Measurements from ENCODE around the gene CYTH4. TPM values are rescaled to one million over a fixed set of nuclear protein-coding genes. Genes with fewer than 3 reads are reported as not detected.

The CYTH4 gene
- total RNA-seq, 4 donors from 2014 or later = 0.55 to 4.3 (median 2.7) TPM

DNA sequence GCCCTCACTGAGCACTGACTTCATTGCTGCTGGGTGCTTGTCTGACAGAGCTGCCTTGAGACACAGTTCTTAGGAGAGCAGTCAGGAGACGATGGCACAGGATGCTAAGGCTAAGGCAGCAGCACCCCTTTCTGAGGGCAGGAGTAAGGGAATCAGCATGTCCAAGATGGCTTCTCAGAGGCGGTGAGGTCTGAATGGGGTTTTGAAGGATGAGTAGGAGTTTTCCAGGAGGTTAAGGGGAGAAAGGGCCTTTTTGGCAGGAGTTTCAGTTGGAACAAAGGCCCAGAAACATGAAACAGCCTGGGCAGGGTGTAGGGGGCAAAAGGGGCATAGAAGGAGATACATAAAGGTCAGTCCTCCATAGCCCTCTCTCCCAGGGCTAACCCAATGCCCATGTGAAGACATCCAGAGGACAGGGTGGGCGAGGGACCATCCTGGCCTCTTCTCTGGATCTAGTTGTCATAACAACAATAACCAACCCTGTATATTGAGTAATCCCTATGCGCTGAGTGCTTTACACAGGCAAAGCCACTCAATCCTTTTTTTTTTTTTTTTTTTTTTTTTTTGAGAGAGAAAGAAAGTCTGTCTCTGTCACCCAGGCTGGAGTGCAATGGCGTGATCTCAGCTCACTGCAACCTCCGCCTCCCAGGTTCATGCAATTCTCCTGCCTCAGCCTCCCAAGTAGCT, 19.0 kb downstream of the CYTH4 start:
- H3K9me3 ChIP-seq = no peaks in the 10 kb centered on the region
- no peak overlapping the region for H3K4me3 ChIP-seq
- DNase-seq (ENCODE audit: low spot score in 2 of 2) = no peak
- H3K27me3 ChIP-seq = peaks cover 5% of the 10 kb centered on the region
- H3K4me1 ChIP-seq = peaks cover 11% of the 10 kb centered on the region
- H3K27ac ChIP-seq = no peak overlapping the region
- TF ChIP-seq POLR2AphosphoS5 (IDR thresholded peaks at IDR 0.05) = no peak
- TF ChIP-seq EP300 (IDR thresholded peaks at IDR 0.05) = no peak
- TF ChIP-seq, protein P1, sequence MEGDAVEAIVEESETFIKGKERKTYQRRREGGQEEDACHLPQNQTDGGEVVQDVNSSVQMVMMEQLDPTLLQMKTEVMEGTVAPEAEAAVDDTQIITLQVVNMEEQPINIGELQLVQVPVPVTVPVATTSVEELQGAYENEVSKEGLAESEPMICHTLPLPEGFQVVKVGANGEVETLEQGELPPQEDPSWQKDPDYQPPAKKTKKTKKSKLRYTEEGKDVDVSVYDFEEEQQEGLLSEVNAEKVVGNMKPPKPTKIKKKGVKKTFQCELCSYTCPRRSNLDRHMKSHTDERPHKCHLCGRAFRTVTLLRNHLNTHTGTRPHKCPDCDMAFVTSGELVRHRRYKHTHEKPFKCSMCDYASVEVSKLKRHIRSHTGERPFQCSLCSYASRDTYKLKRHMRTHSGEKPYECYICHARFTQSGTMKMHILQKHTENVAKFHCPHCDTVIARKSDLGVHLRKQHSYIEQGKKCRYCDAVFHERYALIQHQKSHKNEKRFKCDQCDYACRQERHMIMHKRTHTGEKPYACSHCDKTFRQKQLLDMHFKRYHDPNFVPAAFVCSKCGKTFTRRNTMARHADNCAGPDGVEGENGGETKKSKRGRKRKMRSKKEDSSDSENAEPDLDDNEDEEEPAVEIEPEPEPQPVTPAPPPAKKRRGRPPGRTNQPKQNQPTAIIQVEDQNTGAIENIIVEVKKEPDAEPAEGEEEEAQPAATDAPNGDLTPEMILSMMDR (IDR thresholded peaks at IDR 0.05) = no peak
- no peak for TF ChIP-seq POLR2A (IDR thresholded peaks at IDR 0.05)
- 89% methylated on average over 6 of the region's 6 CpGs for WGBS
- H3K36me3 ChIP-seq = no peaks in the 10 kb centered on the region

DNA sequence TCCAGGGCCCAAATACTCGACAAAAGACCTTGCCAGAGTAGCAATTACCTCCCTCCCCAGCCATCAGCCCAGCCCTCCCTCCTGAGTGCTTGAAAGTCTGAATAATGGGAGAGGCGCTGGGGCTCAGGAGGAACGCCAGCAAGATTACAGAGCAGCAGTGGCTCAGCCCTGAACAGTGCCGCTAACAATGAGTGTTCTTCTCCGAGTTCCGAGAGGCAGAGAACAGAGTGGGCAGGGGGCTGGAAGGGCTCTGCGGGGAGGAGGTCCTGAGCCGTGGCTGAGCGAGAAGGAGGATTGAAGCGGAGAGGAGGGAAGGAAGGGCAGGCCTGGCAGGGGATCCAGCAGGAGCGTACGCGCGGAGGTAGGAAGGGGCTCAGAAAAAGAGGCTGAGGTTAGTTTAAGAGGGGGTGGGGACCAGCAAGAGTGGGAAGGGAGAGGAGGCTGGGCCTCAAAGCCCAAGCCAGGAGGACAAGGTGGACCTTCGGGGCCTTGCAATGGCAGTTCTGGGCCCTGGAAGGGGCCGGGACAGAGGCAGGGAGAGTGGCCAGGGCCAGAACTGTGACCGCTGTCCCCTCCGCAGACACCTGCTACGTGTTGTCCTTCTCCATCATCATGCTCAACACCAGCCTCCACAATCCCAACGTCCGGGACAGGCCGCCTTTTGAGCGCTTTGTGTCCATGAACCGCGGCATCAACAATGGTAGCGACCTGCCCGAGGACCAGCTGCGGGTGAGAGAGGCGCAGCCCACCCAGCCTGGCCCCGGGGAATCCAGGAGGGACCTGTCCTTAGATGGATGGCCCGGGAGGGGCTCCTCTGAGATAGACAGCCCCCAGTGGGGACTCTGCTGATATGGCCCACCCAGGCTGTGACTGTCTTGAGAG, 20.6 kb downstream of the CYTH4 start:
- Histone ChIP-seq H3K4me3 (no peak overlapping the region), H3K36me3 (no peaks in the 10 kb centered on the region), H3K27me3 (peaks cover 5% of the 10 kb centered on the region), H3K9me3 (no peaks in the 10 kb centered on the region), H3K27ac (no peak overlapping the region), H3K4me1 (peaks cover 25% of the 10 kb centered on the region)
- 88% methylated on average over 31 of the region's 31 CpGs for WGBS
- TF ChIP-seq EP300 (IDR thresholded peaks at IDR 0.05) (no peak), POLR2AphosphoS5 (IDR thresholded peaks at IDR 0.05) (no peak), POLR2A (IDR thresholded peaks at IDR 0.05) (no peak)
- TF ChIP-seq, protein P1 (IDR thresholded peaks at IDR 0.05) = no peak
- DNase-seq (ENCODE audit: low spot score in 2 of 2) = no peak

DNA sequence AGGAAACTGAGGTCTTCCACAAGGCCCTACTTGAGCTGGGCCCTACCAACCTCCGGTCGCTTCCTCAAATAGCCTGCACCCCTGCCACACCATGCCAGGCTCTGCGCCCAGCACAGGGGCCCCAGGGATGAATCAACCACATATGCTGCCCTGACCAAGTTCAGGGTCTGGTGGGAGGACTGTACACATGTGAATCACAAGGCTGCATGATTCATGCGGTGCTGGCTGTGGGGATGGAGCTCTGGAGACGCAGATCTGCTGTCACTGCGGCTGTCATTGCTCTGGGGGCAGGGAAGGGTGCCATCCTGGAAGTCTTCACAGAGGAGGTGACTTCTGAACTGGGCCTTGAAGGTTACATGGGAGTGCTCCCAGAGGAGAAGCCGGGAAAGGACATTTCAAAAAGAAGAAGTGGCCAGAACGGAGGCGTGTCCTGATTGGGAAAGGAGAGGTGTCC, 21.5 kb downstream of the CYTH4 start:
- DNase-seq (ENCODE audit: low spot score in 2 of 2) = no peak
- H3K4me3 ChIP-seq = no peak overlapping the region
- no peaks in the 10 kb centered on the region for H3K9me3 ChIP-seq
- no peaks in the 10 kb centered on the region for H3K36me3 ChIP-seq
- WGBS = 80% methylated on average over 7 of the region's 9 CpGs
- H3K27ac ChIP-seq = no peak overlapping the region
- H3K4me1 ChIP-seq = peaks cover 34% of the 10 kb centered on the region
- peaks cover 5% of the 10 kb centered on the region for H3K27me3 ChIP-seq
- TF ChIP-seq POLR2A (IDR thresholded peaks at IDR 0.05) (no peak), POLR2AphosphoS5 (IDR thresholded peaks at IDR 0.05) (no peak), EP300 (IDR thresholded peaks at IDR 0.05) (no peak)
- TF ChIP-seq, protein P1 (IDR thresholded peaks at IDR 0.05) = no peak

DNA sequence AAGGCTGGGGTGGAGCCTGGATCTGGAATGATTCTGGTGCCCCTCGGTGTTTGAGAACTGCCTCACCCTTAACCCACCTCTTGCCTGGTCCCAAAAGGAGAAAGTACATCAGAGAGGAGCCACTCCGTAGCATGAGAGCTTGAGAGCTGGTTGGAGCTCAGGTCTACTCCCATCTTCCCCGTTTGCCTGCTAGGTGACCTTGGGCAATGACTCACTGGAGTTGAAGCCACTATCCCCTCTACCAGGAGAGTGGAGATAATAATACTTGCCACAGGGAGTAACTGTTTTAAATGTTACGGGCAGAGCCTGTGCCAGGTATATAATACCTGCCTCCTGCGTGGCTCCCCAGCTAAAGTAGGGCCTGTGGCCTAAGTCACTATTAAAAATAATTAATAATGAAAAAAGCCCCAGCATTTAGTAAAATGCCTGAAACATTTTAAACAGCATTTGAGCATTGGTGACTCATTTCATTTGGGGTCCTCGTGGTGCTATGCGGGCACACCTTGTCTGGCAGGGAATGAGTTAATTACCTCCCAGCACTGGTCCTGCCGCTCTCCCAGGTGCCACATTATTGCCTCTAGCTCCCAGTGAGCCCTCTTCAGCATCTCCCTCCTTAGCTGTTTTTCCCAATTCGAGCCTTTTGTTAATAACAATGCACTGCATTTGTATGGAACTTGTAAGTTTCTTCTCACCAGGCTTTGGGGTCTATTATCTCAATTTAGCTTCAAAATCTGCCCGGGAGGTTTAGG, 22.5 kb downstream of the CYTH4 start:
- Histone ChIP-seq H3K9me3 (no peaks in the 10 kb centered on the region), H3K4me1 (peaks cover 34% of the 10 kb centered on the region), H3K4me3 (no peak overlapping the region), H3K27me3 (peaks cover 5% of the 10 kb centered on the region), H3K27ac (no peak overlapping the region), H3K36me3 (no peaks in the 10 kb centered on the region)
- no peak for DNase-seq (ENCODE audit: low spot score in 2 of 2)
- TF ChIP-seq EP300 (IDR thresholded peaks at IDR 0.05) (no peak), POLR2A (IDR thresholded peaks at IDR 0.05) (no peak), POLR2AphosphoS5 (IDR thresholded peaks at IDR 0.05) (no peak)
- TF ChIP-seq, protein P1 (IDR thresholded peaks at IDR 0.05) = no peak
- WGBS = 76% methylated on average over 10 of the region's 10 CpGs
